ENCODE data around the gene ANTXR2. TPM values are rescaled to one million over a fixed set of nuclear protein-coding genes. Genes with fewer than 3 reads are reported as not detected.

ANTXR2 gene
- total and polyA plus RNA-seq, 7 donors = 3.3 to 21.9 (median 10.3) TPM

DNA sequence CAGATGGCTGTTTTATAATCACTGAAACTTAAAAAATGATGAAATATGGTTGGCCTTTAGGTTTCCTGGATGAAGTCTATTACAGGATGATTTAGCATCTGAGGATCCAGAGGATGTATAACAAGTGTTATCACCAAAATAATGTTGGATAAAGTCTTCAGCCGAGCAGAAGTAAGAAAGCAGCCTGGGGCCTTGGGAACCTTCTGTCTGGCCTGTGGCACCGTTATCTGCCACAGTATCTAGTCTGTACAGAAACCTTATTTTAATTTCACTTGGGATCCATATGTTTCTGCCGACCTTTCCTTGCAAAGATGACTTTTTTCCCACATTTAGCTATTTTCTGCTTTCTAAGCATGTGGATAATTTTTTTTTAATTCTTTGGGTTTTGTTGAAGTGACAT lies 20.5 kb upstream of the ANTXR2 start:
- no peaks in the 10 kb centered on the region for H3K9me3 ChIP-seq
- TF ChIP-seq, protein P1, sequence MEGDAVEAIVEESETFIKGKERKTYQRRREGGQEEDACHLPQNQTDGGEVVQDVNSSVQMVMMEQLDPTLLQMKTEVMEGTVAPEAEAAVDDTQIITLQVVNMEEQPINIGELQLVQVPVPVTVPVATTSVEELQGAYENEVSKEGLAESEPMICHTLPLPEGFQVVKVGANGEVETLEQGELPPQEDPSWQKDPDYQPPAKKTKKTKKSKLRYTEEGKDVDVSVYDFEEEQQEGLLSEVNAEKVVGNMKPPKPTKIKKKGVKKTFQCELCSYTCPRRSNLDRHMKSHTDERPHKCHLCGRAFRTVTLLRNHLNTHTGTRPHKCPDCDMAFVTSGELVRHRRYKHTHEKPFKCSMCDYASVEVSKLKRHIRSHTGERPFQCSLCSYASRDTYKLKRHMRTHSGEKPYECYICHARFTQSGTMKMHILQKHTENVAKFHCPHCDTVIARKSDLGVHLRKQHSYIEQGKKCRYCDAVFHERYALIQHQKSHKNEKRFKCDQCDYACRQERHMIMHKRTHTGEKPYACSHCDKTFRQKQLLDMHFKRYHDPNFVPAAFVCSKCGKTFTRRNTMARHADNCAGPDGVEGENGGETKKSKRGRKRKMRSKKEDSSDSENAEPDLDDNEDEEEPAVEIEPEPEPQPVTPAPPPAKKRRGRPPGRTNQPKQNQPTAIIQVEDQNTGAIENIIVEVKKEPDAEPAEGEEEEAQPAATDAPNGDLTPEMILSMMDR (IDR thresholded peaks at IDR 0.05) = no peak
- H3K4me1 ChIP-seq = no peaks in the 10 kb centered on the region
- ATAC-seq (no peak), DNase-seq (no peak)
- WGBS, 3 donors = 85 to 94% (median 88%) methylated on average over 3 of the region's 3 CpGs
- no peak overlapping the region for H3K4me3 ChIP-seq
- intact Hi-C loops (cut with DNase I) = no loop called here
- no peak overlapping the region for H3K27ac ChIP-seq
- no peaks in the 10 kb centered on the region for H3K27me3 ChIP-seq (ENCODE audit: insufficient read depth in 3 of 3, low read length in 2 of 3)
- H3K36me3 ChIP-seq (ENCODE audit: insufficient read depth in 1 of 2, low read depth in 1 of 2) = no peaks in the 10 kb centered on the region

DNA sequence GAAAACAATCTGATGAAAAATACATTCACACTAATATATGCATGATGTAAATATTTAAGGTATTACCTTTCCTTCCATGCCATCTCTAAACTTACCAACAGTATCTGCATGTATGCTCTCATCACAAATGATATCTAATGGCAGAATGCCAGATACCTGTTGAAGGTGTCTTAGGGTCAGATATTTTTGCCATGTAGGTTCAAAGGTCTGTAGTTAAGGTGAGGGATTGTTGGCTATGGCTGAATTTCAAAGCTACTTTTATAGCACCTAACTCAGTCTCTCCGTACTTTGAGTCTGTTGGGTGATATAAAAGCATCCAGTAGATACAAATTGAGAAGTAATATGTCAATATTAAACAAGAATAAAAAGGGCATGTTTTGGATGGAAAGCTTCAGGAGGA lies 19.8 kb upstream of the ANTXR2 start:
- H3K4me3 ChIP-seq = no peak overlapping the region
- H3K27ac ChIP-seq = no peak overlapping the region
- TF ChIP-seq, protein P1 (IDR thresholded peaks at IDR 0.05) = no peak
- H3K4me1 ChIP-seq = no peaks in the 10 kb centered on the region
- no peaks in the 10 kb centered on the region for H3K27me3 ChIP-seq (ENCODE audit: insufficient read depth in 3 of 3, low read length in 2 of 3)
- 94 to 100% (median 96%) methylated on average over 1 of the region's 1 CpG for WGBS, 3 donors
- no peak for DNase-seq
- intact Hi-C loops (cut with DNase I) = no loop called here
- H3K36me3 ChIP-seq (ENCODE audit: insufficient read depth in 1 of 2, low read depth in 1 of 2) = no peaks in the 10 kb centered on the region
- no peaks in the 10 kb centered on the region for H3K9me3 ChIP-seq
- no peak for ATAC-seq

DNA sequence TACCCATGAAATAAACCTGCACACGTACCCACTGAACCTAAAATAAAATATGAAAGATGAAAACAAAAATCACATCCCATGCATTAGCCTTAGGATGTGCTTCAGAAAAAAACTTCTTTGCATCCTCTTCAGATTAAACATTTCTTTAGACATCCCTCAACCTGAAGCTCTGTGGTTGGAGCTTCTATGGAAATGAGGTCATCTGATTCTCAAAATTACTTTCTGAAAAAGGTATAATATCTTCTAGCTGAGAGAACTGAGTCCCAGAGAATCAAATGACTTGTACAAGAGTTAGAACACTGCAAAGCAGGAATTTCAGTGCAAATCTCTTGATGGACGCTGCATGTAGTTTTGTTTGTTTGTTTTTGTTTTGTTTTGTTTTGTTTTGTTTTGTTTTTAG lies 19.1 kb upstream of the ANTXR2 start:
- Histone ChIP-seq H3K27ac (no peak overlapping the region), H3K4me3 (no peak overlapping the region), H3K4me1 (no peaks in the 10 kb centered on the region), H3K9me3 (no peaks in the 10 kb centered on the region), H3K27me3 (ENCODE audit: insufficient read depth in 3 of 3, low read length in 2 of 3) (no peaks in the 10 kb centered on the region), H3K36me3 (ENCODE audit: insufficient read depth in 1 of 2, low read depth in 1 of 2) (no peaks in the 10 kb centered on the region)
- ATAC-seq (no peak), DNase-seq (no peak)
- TF ChIP-seq, protein P1 (IDR thresholded peaks at IDR 0.05) = no peak
- 83 to 95% (median 87%) methylated on average over 2 of the region's 2 CpGs for WGBS, 3 donors
- intact Hi-C loops (cut with DNase I) = no loop called here

DNA sequence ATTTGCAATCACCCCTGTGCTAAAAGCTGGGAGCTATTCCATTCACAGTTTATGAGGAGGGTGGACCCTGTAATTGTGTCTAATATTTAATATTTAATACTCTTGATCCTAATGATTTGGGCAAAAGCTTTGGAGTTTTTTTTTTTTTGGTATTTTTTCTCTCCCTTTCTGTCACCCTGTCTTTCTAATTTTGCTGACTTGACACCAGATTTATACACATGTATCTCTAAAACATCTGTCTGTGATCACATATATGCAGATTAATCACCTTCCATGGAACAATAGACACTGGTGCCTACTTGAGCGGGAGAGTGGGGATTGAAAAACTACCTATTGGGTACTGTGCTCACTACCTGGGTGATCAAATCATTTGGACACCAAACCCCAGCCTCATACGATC lies 18.7 kb upstream of the ANTXR2 start:
- TF ChIP-seq, protein P1 (IDR thresholded peaks at IDR 0.05) = no peak
- Histone ChIP-seq H3K36me3 (ENCODE audit: insufficient read depth in 1 of 2, low read depth in 1 of 2) (no peaks in the 10 kb centered on the region), H3K27me3 (ENCODE audit: insufficient read depth in 3 of 3, low read length in 2 of 3) (no peaks in the 10 kb centered on the region), H3K4me3 (no peak overlapping the region), H3K27ac (no peak overlapping the region), H3K9me3 (no peaks in the 10 kb centered on the region), H3K4me1 (no peaks in the 10 kb centered on the region)
- no peak for ATAC-seq
- intact Hi-C loops (cut with DNase I) = no loop called here
- WGBS, 3 donors = 88 to 95% (median 91%) methylated on average over 2 of the region's 2 CpGs
- DNase-seq = no peak

DNA sequence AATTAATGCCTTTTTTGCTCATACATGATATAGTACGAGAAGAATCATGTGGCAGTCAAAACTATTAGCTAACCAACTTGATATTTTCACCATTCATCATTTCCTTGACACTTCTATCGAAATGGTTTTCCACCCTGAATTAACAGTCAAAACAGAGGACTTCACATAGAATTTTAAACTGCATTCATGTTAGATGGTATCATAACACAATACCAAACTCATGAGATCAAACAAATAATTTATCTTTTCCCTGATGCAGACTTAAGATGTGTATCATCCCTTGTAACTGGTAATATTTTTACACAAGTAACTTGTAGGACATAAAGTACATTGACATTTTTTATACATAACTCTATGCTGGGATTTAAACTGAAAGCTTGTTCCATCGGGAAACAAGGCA lies 18.2 kb upstream of the ANTXR2 start:
- intact Hi-C loops (cut with DNase I) = no loop called here

More for the DNA sequence above, 18.2 kb upstream of the ANTXR2 start:
- Histone ChIP-seq H3K27me3 (ENCODE audit: insufficient read depth in 3 of 3, low read length in 2 of 3) (no peaks in the 10 kb centered on the region), H3K36me3 (ENCODE audit: insufficient read depth in 1 of 2, low read depth in 1 of 2) (no peaks in the 10 kb centered on the region), H3K9me3 (no peaks in the 10 kb centered on the region), H3K27ac (no peak overlapping the region), H3K4me3 (no peak overlapping the region), H3K4me1 (no peaks in the 10 kb centered on the region)
- ATAC-seq (no peak), DNase-seq (no peak)
- TF ChIP-seq, protein P1 (IDR thresholded peaks at IDR 0.05) = no peak
- 79 to 81% (median 79%) methylated on average over 3 of the region's 3 CpGs for WGBS, 3 donors
